Psoas muscle (tissue), 8 donors: Measurements from ENCODE around the gene STK17A. TPM values are rescaled to one million over a fixed set of nuclear protein-coding genes. Genes with fewer than 3 reads are reported as not detected.

Source experiments
- ATAC-seq, 4 donors: fragments of 200-7000 bp; cut with Tn5 transposase; one replicate each; pipeline ENCODE4 v1.9.1; 2020; ENCODE audit warnings: moderate library complexity in 3 of 4, mild to moderate bottlenecking in 2 of 4
- DNase-seq, 2 donors: peaks; one replicate each; pipeline ENCODE4 v3.0.0-alpha.2; 2020
- H3K27ac ChIP-seq: fragments of 200-600 bp; one replicate; pipeline ENCODE4 v1.8.0; 2022
- H3K27me3 ChIP-seq, 3 donors: fragments of 200-600 bp in 1 of 3; one replicate each; pipeline versions ENCODE4 v1.6.1 to v1.8.0; 2013 to 2022; ENCODE audit warnings: low read length in 2 of 3, mild to moderate bottlenecking in 2 of 3, moderate library complexity in 1 of 3; ENCODE audit not compliant: insufficient read depth in 3 of 3
- H3K36me3 ChIP-seq, 2 donors: fragments of 200-600 bp in 1 of 2; one replicate each; pipeline versions ENCODE4 v1.6.1 to v1.8.0; 2013 to 2022; ENCODE audit warnings: low read depth in 1 of 2, mild to moderate bottlenecking in 1 of 2, moderate library complexity in 1 of 2; ENCODE audit not compliant: insufficient read depth in 1 of 2
- H3K4me1 ChIP-seq: fragments of 200-600 bp; one replicate; pipeline ENCODE4 v1.8.0; 2022
- H3K4me3 ChIP-seq: fragments of 200-600 bp; one replicate; pipeline ENCODE4 v1.8.0; 2022; ENCODE audit warnings: mild to moderate bottlenecking
- H3K9me3 ChIP-seq: fragments of 200-600 bp; one replicate; pipeline ENCODE4 v1.8.0; 2022
- CTCF ChIP-seq: fragments of 200-600 bp; IDR thresholded peaks from one replicate; pipeline ENCODE4 v1.8.0; 2022; ENCODE audit warnings: antibody characterized with exemption
- WGBS, 3 donors: extraction: QIAGEN DNeasy Blood & Tissue Kit; methylation state at CpG; one replicate each; pipeline versions ENCODE4 v1.1.6 to v1.1.7; 2013; 5-methylcytosine and 5-hydroxymethylcytosine counted together
- intact Hi-C, 2 donors: fragments of 100-400 bp; cut with DNase I; formaldehyde crosslinking; loops; one replicate each; pipeline versions ENCODE4 v1.11.0 to v1.14.2; 2022
- polyA plus RNA-seq, 3 donors: library from polyadenylated mRNA; stranded (reverse); fragments of 200-250 nt; gene quantifications; one replicate each; pipeline ENCODE4 v1.2.3, GENCODE V29; 2013
- total RNA-seq, 4 donors: library from RNA; stranded (reverse); fragmentation: NEBNext Ultra II Directional in 2 of 4; extraction: Animal tissue kit (Norgen Biotek cat#: 25700) in 2 of 4; gene quantifications; one replicate each; pipeline versions ENCODE4 v1.2.1 to v1.2.4, GENCODE V29; 2021 to 2023
- donor health status: healthy with polysubstance abuse.
- donor health status: DM: no; HTN: no; CAD: no; lungs with moderate emphysema.
- donor health status: Bipolar disorder and iron deficiency.
- donor health status: healthy.
- donor health status: DM: yes; HTN: yes; CAD: no.
- donor health status: DM: no; HTN: no; CAD: no.
- donor health status: DM: no; HTN: no; CAD: no.
- donor health status: DM: yes; HTN: yes; CAD: no.

The STK17A gene
- total and polyA plus RNA-seq, 7 donors = 16.5 to 47.5 (median 21.4) TPM

GRCh38 chr7:43562383-43562782, 20.5 kb upstream of the STK17A start:
- TF ChIP-seq CTCF = no peak
- Histone ChIP-seq H3K4me3 (no peak overlapping the region), H3K27ac (no peak overlapping the region), H3K36me3 (no peaks in the 10 kb centered on the region), H3K27me3 (peaks cover 0 to 13% (median 0%) of the 10 kb centered on the region in 3 donors), H3K9me3 (no peaks in the 10 kb centered on the region), H3K4me1 (no peaks in the 10 kb centered on the region)
- DNase-seq (no peak), ATAC-seq (no peak)
- intact Hi-C loops = no loop called here
- 48 to 50% (median 49%) methylated on average over 3 of the region's 3 CpGs for WGBS, 3 donors

DNA sequence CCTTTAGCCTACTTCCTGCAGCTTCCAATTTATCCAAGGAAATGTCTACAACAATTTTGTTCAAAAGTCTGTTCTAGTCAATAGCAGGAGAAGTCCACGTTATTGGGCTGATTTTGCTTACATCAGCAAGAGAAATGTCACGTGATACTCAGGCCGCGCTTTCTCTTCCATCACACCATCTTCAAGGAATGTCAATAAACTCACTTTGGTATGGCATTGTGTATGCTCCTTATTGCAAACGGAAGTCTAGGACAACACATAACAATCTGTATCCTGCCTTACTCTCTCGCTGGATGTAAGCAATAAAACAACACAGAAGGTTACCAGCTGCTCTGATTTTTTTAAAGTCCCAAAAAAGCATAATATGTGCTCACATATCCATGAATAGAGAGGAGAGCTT, 17.1 kb upstream of the STK17A start:
- no peak overlapping the region for H3K27ac ChIP-seq
- no peak overlapping the region for H3K4me3 ChIP-seq
- 50 to 53% (median 52%) methylated on average over 6 of the region's 6 CpGs for WGBS, 3 donors
- H3K4me1 ChIP-seq = no peaks in the 10 kb centered on the region
- no peak for ATAC-seq
- H3K9me3 ChIP-seq = no peaks in the 10 kb centered on the region
- intact Hi-C loops = no loop called here
- DNase-seq = no peak
- no peak for TF ChIP-seq CTCF
- peaks cover 0 to 13% (median 0%) of the 10 kb centered on the region in 3 donors for H3K27me3 ChIP-seq
- H3K36me3 ChIP-seq = no peaks in the 10 kb centered on the region

DNA sequence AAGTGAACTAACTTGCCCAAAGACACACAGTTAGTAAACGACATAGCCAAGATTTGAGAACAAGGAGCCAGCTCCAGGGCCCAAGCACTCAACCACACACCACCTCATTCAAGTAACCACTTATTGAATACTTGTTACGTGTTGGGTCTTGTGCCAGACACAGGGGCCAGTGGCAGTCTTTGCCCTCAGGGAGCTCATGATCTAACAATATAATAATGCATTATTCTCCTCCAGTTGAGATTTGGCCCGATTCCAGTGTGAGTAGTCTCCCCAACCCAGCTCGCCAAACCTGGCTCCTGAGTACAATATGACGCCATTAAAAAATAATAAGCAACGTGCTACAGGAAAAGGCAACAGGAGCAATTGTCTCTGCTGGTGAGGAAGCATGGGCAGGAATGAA, 14.4 kb upstream of the STK17A start:
- intact Hi-C loops = no loop called here
- peaks cover 0 to 4% (median 0%) of the 10 kb centered on the region in 3 donors for H3K27me3 ChIP-seq
- no peak for ATAC-seq
- no peak overlapping the region for H3K27ac ChIP-seq
- H3K36me3 ChIP-seq = no peaks in the 10 kb centered on the region
- H3K4me1 ChIP-seq = no peaks in the 10 kb centered on the region
- TF ChIP-seq CTCF = no peak
- 69 to 76% (median 69%) methylated on average over 6 of the region's 6 CpGs for WGBS, 3 donors
- H3K4me3 ChIP-seq = no peak overlapping the region
- DNase-seq = no peak
- no peaks in the 10 kb centered on the region for H3K9me3 ChIP-seq

DNA sequence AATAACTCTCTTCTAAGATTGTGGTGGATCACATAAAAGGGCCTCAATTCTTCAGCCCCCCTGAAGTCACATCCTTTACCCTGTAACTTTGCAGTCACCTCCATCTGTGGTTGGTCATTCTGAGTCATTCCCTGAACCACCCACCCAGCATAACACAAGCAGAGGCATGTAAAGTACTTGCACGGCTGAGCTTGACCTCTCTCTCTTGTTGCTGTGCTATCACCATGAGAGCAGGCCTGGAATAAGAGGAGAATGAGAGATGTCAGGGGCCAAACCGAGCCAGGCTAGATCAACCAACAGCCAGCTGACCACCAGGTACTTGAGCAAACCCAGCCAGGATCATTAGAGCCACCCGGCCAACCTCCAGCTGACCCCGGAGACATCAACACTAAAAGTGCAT, 13.5 kb upstream of the STK17A start:
- ATAC-seq = no peak
- Histone ChIP-seq H3K36me3 (no peaks in the 10 kb centered on the region), H3K27ac (no peak overlapping the region), H3K27me3 (peaks cover 0 to 3% (median 0%) of the 10 kb centered on the region in 3 donors), H3K4me1 (no peaks in the 10 kb centered on the region), H3K9me3 (no peaks in the 10 kb centered on the region), H3K4me3 (no peak overlapping the region)
- WGBS, 3 donors = 71 to 80% (median 76%) methylated on average over 4 of the region's 4 CpGs
- no peak for DNase-seq
- intact Hi-C loops = no loop called here
- no peak for TF ChIP-seq CTCF

GRCh38 chr7:43570688-43571365, 12.1 kb upstream of the STK17A start:
- WGBS, 3 donors = 90 to 93% (median 90%) methylated on average over 4 of the region's 4 CpGs
- H3K36me3 ChIP-seq = no peaks in the 10 kb centered on the region
- no peaks in the 10 kb centered on the region for H3K9me3 ChIP-seq
- ATAC-seq = no peak
- H3K27ac ChIP-seq = no peak overlapping the region
- H3K27me3 ChIP-seq = no peaks in the 10 kb centered on the region
- no peak for TF ChIP-seq CTCF
- intact Hi-C loops = no loop called here
- no peak overlapping the region for H3K4me3 ChIP-seq
- no peak for DNase-seq
- H3K4me1 ChIP-seq = no peaks in the 10 kb centered on the region
